SU-DHL-6 (cell line): Measurements from ENCODE around the gene IRF8.

Experiments used
- EZH2phosphoT487 ChIP-seq: fragments of 200-600 bp; sonication (generic), shearing (Covaris generic); conservative IDR thresholded peaks from 2 replicates; pipeline ENCODE4 v1.6.1; 2018; ENCODE audit warnings: mild to moderate bottlenecking, antibody characterized with exemption, low read length, moderate library complexity, mixed read lengths
- TF ChIP-seq, protein P1 (sequence below): fragments of 200-600 bp; sonication (generic); IDR thresholded peaks from one replicate; pipeline ENCODE4 v1.5.1; 2017; ENCODE audit warnings: antibody characterized with exemption, mild to moderate bottlenecking, low read length, moderate library complexity; ENCODE audit not compliant: insufficient read depth, poor library complexity, severe bottlenecking

DNA sequence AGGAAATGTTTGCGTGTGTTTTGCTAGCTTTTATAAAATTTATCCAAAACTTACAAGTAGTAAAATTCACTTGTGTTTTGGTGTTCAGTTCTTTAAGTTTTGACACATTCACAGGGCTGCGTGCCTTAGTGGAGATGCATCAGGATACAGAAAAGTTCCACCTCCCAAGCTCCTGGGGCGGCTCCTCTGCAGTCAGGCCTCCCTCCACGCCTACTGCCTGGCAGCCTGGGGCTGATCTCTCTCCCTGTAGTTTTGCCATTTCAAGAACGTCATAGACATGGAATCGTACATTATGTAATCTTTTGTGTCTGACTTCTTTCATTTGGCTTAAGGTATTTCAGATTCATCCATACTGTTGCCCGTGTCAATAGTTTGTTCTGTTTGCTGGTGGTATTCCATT, 27.2 kb upstream of the IRF8 start:
- TF ChIP-seq, protein P1, sequence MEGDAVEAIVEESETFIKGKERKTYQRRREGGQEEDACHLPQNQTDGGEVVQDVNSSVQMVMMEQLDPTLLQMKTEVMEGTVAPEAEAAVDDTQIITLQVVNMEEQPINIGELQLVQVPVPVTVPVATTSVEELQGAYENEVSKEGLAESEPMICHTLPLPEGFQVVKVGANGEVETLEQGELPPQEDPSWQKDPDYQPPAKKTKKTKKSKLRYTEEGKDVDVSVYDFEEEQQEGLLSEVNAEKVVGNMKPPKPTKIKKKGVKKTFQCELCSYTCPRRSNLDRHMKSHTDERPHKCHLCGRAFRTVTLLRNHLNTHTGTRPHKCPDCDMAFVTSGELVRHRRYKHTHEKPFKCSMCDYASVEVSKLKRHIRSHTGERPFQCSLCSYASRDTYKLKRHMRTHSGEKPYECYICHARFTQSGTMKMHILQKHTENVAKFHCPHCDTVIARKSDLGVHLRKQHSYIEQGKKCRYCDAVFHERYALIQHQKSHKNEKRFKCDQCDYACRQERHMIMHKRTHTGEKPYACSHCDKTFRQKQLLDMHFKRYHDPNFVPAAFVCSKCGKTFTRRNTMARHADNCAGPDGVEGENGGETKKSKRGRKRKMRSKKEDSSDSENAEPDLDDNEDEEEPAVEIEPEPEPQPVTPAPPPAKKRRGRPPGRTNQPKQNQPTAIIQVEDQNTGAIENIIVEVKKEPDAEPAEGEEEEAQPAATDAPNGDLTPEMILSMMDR: no peak
- no peak for TF ChIP-seq EZH2phosphoT487
